GM12878 (cell line): ENCODE data around the gene ANHX.

ENCODE experiments used
- CTCF ChIP-seq, 3 experiments: IDR thresholded peaks in 2 of 3; conservative IDR thresholded peaks in 1 of 3; 2 replicates each; pipeline ENCODE4 v1.5.1; 2011; ENCODE audit warnings: low read depth in 3 of 3, low read length in 3 of 3, mild to moderate bottlenecking in 3 of 3, control low read depth in 2 of 3, moderate library complexity in 2 of 3, inconsistent platforms in 1 of 3, mixed read lengths in 1 of 3; ENCODE audit not compliant: control insufficient read depth in 2 of 3, insufficient read depth in 1 of 3; ENCODE audit errors: extremely low read depth in 1 of 3
- RAD21 ChIP-seq: IDR thresholded peaks from 2 replicates; pipeline ENCODE4 v1.6.1; 2011; ENCODE audit warnings: mild to moderate bottlenecking, low read depth, low read length, moderate library complexity; ENCODE audit not compliant: insufficient read depth

DNA sequence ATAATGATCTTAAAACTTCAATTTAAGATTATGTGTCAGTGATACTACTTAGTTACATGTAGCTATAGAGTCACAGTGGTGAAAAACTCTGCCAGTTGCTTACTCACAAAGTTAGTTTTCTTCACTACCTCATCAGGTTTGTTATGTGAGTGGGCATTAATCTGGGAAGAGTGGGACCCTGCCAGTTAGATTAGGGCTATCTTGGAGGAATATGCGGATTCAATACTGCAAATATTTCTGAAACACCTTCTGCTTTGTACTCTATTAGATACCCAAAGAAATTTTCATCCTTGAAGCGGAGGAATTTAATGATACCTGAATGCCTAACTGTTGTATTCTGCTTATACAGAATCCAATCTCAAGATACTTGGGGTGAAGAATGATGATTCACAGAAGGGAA, 29.3 kb downstream of the ANHX start:
- TF ChIP-seq CTCF (IDR thresholded peaks at IDR 0.05 in 2 of 3, conservative IDR thresholded peaks at IDR 0.05 in 1 of 3; ENCODE audit: control insufficient read depth in 2 of 3, extremely low read depth in 1 of 3, insufficient read depth in 1 of 3, low read depth in 3 of 3, low read length in 3 of 3) (no peak), RAD21 (no peak)
